HepG2 (cell line): Measurements from ENCODE around the gene TLE1. TPM values are rescaled to one million over a fixed set of nuclear protein-coding genes. Genes with fewer than 3 reads are reported as not detected.
A peak's percentile ranks its signal among the peaks of the same experiment; 100 is the strongest.

Experiments used
- ARHGAP35 ChIP-seq: sonication (generic); formaldehyde crosslinking; IDR thresholded peaks from 2 replicates; pipeline ENCODE4 v1.9.0; 2022; ENCODE audit warnings: mild to moderate bottlenecking, inconsistent platforms, moderate library complexity, missing genetic modification reagents, borderline replicate concordance
- CHD2 ChIP-seq: IDR thresholded peaks from 2 replicates; pipeline ENCODE4 v1.6.1; 2011; ENCODE audit warnings: low read depth, low read length, improper control_type of control experiment
- CREB1 ChIP-seq, 2 experiments: fragments of 450-650 bp in 1 of 2; IDR thresholded peaks; 2 replicates each; pipeline ENCODE4 v1.6.1; 2016 to 2017; ENCODE audit warnings: control low read depth in 1 of 2, mild to moderate bottlenecking in 1 of 2, missing compliant biosample characterization in 1 of 2, missing genetic modification characterization in 1 of 2
- DMTF1 ChIP-seq: sonication (generic); formaldehyde crosslinking; IDR thresholded peaks from 2 replicates; pipeline ENCODE4 v1.4.0; 2020; ENCODE audit warnings: mild to moderate bottlenecking, missing genetic modification reagents
- MIER3 ChIP-seq: IDR thresholded peaks from 2 replicates; pipeline ENCODE4 v1.6.1; 2016; ENCODE audit warnings: missing compliant biosample characterization, borderline replicate concordance
- MTERF4 ChIP-seq: sonication (generic); formaldehyde crosslinking; IDR thresholded peaks from 2 replicates; pipeline ENCODE4 v1.8.0; 2023; ENCODE audit warnings: mild to moderate bottlenecking, missing genetic modification reagents
- NBN ChIP-seq: fragments of 450-650 bp; conservative IDR thresholded peaks from 2 replicates; pipeline ENCODE4 v1.6.1; 2017
- NFE2 ChIP-seq: sonication (generic); formaldehyde crosslinking; IDR thresholded peaks from 2 replicates; pipeline ENCODE4 v1.4.0; 2020; ENCODE audit warnings: missing genetic modification reagents
- PRDM4 ChIP-seq: sonication (generic); formaldehyde crosslinking; IDR thresholded peaks from 2 replicates; pipeline ENCODE4 v1.9.0; 2021; ENCODE audit warnings: missing genetic modification reagents, borderline replicate concordance
- SMARCC2 ChIP-seq: fragments of 450-650 bp; IDR thresholded peaks from 2 replicates; pipeline ENCODE4 v1.6.1; 2017; ENCODE audit warnings: antibody characterized with exemption, mild to moderate bottlenecking
- ZBTB26 ChIP-seq: IDR thresholded peaks from 2 replicates; pipeline ENCODE4 v1.6.1; 2016; ENCODE audit warnings: missing compliant biosample characterization, missing genetic modification reagents, borderline replicate concordance
- ZBTB34 ChIP-seq: sonication (generic); formaldehyde crosslinking; IDR thresholded peaks from 2 replicates; pipeline ENCODE4 v1.8.0; 2022; ENCODE audit warnings: mild to moderate bottlenecking, missing genetic modification reagents
- ZNF251 ChIP-seq: sonication (generic); formaldehyde crosslinking; IDR thresholded peaks from 2 replicates; pipeline ENCODE4 v1.9.0; 2021; ENCODE audit warnings: mild to moderate bottlenecking, missing genetic modification reagents
- ZNF496 ChIP-seq: sonication (generic); formaldehyde crosslinking; IDR thresholded peaks from 2 replicates; pipeline ENCODE4 v1.8.1; 2023; ENCODE audit warnings: mild to moderate bottlenecking, moderate library complexity, missing genetic modification reagents; ENCODE audit not compliant: insufficient replicate concordance
- ZNF576 ChIP-seq: sonication (generic); formaldehyde crosslinking; IDR thresholded peaks from 2 replicates; pipeline ENCODE4 v1.4.0; 2020; ENCODE audit warnings: mild to moderate bottlenecking, missing genetic modification reagents
- ZNF580 ChIP-seq: IDR thresholded peaks from 2 replicates; pipeline ENCODE4 v1.6.1; 2016; ENCODE audit warnings: low read depth, borderline replicate concordance
- ZNF737 ChIP-seq: sonication (generic); formaldehyde crosslinking; IDR thresholded peaks from 2 replicates; pipeline ENCODE4 v1.5.0; 2020; ENCODE audit warnings: missing genetic modification reagents, mild to moderate bottlenecking, borderline replicate concordance
- ZNF766 ChIP-seq: sonication (generic); formaldehyde crosslinking; IDR thresholded peaks from 2 replicates; pipeline ENCODE4 v1.5.0; 2020; ENCODE audit warnings: missing genetic modification reagents, borderline replicate concordance
- polyA plus RNA-seq, 8 experiments: library from polyadenylated mRNA; depleted of rRNA in 3 of 8; stranded (reverse) in 7 of 8; unstranded in 1 of 8; fragments of >200 nt; fragmentation: Illumina TruSeq in 4 of 8; extraction: Trizol in 4 of 8; gene quantifications; 2 replicates each; pipeline versions ENCODE4 v1.2.1 to v1.2.3, GENCODE V29; 2011 to 2016; ENCODE audit warnings: low read depth in 4 of 8, missing spikeins in 1 of 8, mixed read lengths in 1 of 8; ENCODE audit not compliant: insufficient read depth in 1 of 8
- total RNA-seq, 5 experiments: library from RNA; depleted of rRNA; stranded (reverse); fragments of >200 nt; fragmentation: Illumina TruSeq; extraction: Trizol; gene quantifications; 2 replicates each; pipeline ENCODE4 v1.2.3, GENCODE V29; 2016; ENCODE audit warnings: low read depth in 1 of 5

TLE1 gene
- total and polyA plus RNA-seq, 2 of the 13 experiments (the other 11 are each of a cell fraction or from before 2014, with no cell fraction given): 35.9 to 109 TPM

GRCh38 chr9:81689343-81690175, at the start of gene TLE1 (continued):
- no peak for TF ChIP-seq ZNF576
- peak; percentile 2; the same call in 1 of the 2 replicates for TF ChIP-seq MIER3 (CRISPR knock-in tag)
- no peak for TF ChIP-seq SMARCC2
- peak; percentile 86 for TF ChIP-seq CREB1 (IDR thresholded peaks at IDR 0.05)
- TF ChIP-seq CREB1 (CRISPR knock-in tag; IDR thresholded peaks at IDR 0.05): peak; percentile 92
- TF ChIP-seq NBN: no peak
- TF ChIP-seq ZNF766 (CRISPR knock-in tag): peak; percentile 67; the same call in 1 of the 2 replicates
- peak; percentile 12; the same call in 1 of the 2 replicates for TF ChIP-seq CHD2
- 0 out of 2 replicates have a peak, but pooled peaks have one; percentile 22 for TF ChIP-seq ARHGAP35 (CRISPR knock-in tag)
- peak; percentile 90; the same call in 1 of the 2 replicates for TF ChIP-seq ZNF580 (CRISPR knock-in tag)
- no peak for TF ChIP-seq NFE2 (CRISPR knock-in tag)
- TF ChIP-seq PRDM4 (CRISPR knock-in tag): 0 out of 2 replicates have a peak, but pooled peaks have one; percentile 36
- TF ChIP-seq DMTF1: no peak
- no peak for TF ChIP-seq ZNF251
- 0 out of 2 replicates have a peak, but pooled peaks have one; percentile 53 for TF ChIP-seq ZBTB26 (CRISPR knock-in tag)
- no peak for TF ChIP-seq ZNF737 (CRISPR knock-in tag)
- peak; percentile 50; the same call in 1 of the 2 replicates for TF ChIP-seq ZBTB34 (CRISPR knock-in tag)
- no peak for TF ChIP-seq MTERF4 (CRISPR knock-in tag)
- TF ChIP-seq ZNF496 (CRISPR knock-in tag): no peak
